Naive thymus-derived CD8-positive, alpha-beta T cell (primary cell): ENCODE measurements around the gene ZNF276. TPM values are rescaled to one million over a fixed set of nuclear protein-coding genes. Genes with fewer than 3 reads are reported as not detected.
"Not testable (repeated sequence)": the region's sequence is repeated elsewhere in the genome, so short reads cannot be mapped to it uniquely, and the experiment has no call there.

Source experiments
- ATAC-seq, 2 donors: fragments of 150-1000 bp; cut with Tn5 transposase in 1 of 2; sonication (Bioruptor Pico), chemical (Tn5 transposase) in 1 of 2; 1 replicate in 1 of 2; 2 replicates in 1 of 2; pipeline ENCODE4 v1.10.0; 2021; ENCODE audit warnings: mild to moderate bottlenecking in 2 of 2, moderate library complexity in 2 of 2
- POLR2A ChIA-PET: fragments of 350-600 bp; sonication (Branson Sonifier 250); formaldehyde crosslinking; loops from one replicate; lab custom pipeline; 2021; ENCODE audit warnings: antibody characterized with exemption; lab: Charles Lee
- DNase-seq, 10 donors: peaks; one replicate each; pipeline versions ENCODE4 v3.0.0 to v3.0.0-alpha.2; 2020 to 2022
- H3K27ac Mint-ChIP-seq, 10 donors: one replicate each; pipeline ENCODE4 v1.8.0; 2020 to 2022; ENCODE audit warnings: mild to moderate bottlenecking in 10 of 10, mixed read lengths in 10 of 10, moderate library complexity in 4 of 10, inconsistent platforms in 1 of 10
- H3K27me3 Mint-ChIP-seq, 5 donors: one replicate each; pipeline ENCODE4 v1.8.0; 2021 to 2022; ENCODE audit warnings: mixed read lengths in 5 of 5
- H3K36me3 Mint-ChIP-seq, 3 donors: one replicate each; pipeline ENCODE4 v1.8.0; 2020 to 2022; ENCODE audit warnings: mixed read lengths in 3 of 3, mild to moderate bottlenecking in 2 of 3, inconsistent platforms in 1 of 3
- H3K4me1 Mint-ChIP-seq, 4 donors: one replicate each; pipeline ENCODE4 v1.8.0; 2021 to 2022; ENCODE audit warnings: mixed read lengths in 4 of 4
- H3K4me3 Mint-ChIP-seq, 10 donors: one replicate each; pipeline ENCODE4 v1.8.0; 2020 to 2022; ENCODE audit warnings: mild to moderate bottlenecking in 10 of 10, mixed read lengths in 10 of 10, moderate library complexity in 6 of 10, inconsistent platforms in 1 of 10
- H3K9me3 Mint-ChIP-seq, 9 donors: one replicate each; pipeline ENCODE4 v1.8.0; 2020 to 2022; ENCODE audit warnings: mixed read lengths in 9 of 9, mild to moderate bottlenecking in 3 of 9, inconsistent platforms in 1 of 9, moderate library complexity in 1 of 9
- polyA plus RNA-seq, 3 donors: library from polyadenylated mRNA; unstranded; fragments of 300-500 nt; fragmentation: Illumina TruSeq; gene quantifications; one replicate each; pipeline ENCODE4 v1.2.3, GENCODE V29; 2021
- total RNA-seq, 8 experiments: library from RNA in 2 of 8; stranded (reverse) in 2 of 8; gene quantifications; one replicate each; pipeline ENCODE4 v1.2.3 and lab custom pipeline; 2021 to 2026

The ZNF276 gene
- total and polyA plus RNA-seq, 5 experiments from 2014 or later: 15.0 to 171 (median 56.0) TPM

- no peak overlapping the region for H3K4me3 Mint-ChIP-seq
- POLR2A ChIA-PET: interaction anchor here (1.6 kb wide), 1 partner anchor 9 kb away, joined by 7 read pairs; no protein-coding TSS in a partner anchor
- H3K4me1 Mint-ChIP-seq: peaks cover 9 to 25% (median 15%) of the 10 kb centered on the region in 4 donors
- no peaks in the 10 kb centered on the region for H3K9me3 Mint-ChIP-seq
- H3K27ac Mint-ChIP-seq: no peak overlapping the region
- ATAC-seq: no peak
- peak in 1 of 10 donors; percentile 50 for DNase-seq
- no peaks in the 10 kb centered on the region for H3K27me3 Mint-ChIP-seq
- peaks cover 0 to 46% (median 4%) of the 10 kb centered on the region in 3 donors for H3K36me3 Mint-ChIP-seq
Measured at GRCh38 chr16:89690392-89690901, 30.9 kb upstream of the ZNF276 start.

DNA sequence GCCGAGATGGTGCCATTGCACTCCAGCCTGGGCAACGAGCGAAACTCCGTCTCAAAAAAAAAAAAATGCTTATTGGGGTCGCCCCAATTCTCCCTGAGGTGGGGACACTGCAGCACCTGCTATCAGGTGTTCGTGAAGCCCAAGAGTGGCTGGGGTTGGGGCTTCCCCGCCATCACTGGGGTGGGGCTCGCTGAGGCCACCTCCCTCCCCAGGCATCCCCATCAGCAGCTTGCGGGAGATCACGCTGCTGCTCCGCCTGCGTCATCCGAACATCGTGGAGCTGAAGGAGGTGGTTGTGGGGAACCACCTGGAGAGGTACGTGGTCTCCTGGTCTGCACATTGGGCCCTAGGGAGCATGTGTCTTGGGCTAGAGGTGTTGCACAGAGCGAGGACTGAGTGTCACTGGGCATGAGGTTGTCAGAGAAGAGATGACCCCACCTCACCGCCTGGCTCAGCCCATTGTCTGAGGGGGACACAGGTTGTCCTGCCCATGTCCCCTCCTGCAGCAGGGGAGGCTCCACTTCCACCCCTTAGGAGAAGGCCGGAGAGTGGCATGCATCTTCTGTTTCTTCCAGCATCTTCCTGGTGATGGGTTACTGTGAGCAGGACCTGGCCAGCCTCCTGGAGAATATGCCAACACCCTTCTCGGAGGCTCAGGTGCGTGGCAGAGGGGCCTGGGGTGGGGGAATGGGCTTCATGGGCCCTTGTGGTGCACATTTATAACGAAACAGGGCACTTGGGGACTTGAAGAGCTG, 29.9 kb upstream of the ZNF276 start:
- POLR2A ChIA-PET: interaction anchor here (0.6 kb wide), 1 partner anchor 467 kb away, joined by 3 read pairs; no protein-coding TSS in a partner anchor
- peak overlapping the region in 1 of 10 donors; percentile 12 for H3K4me3 Mint-ChIP-seq
- H3K27ac Mint-ChIP-seq: no peak overlapping the region
- H3K36me3 Mint-ChIP-seq: peaks cover 0 to 48% (median 4%) of the 10 kb centered on the region in 3 donors
- H3K9me3 Mint-ChIP-seq: no peaks in the 10 kb centered on the region
- DNase-seq (peak in 1 of 10 donors; percentile 7), ATAC-seq (no peak)
- H3K4me1 Mint-ChIP-seq: peaks cover 8 to 26% (median 12%) of the 10 kb centered on the region in 4 donors
- H3K27me3 Mint-ChIP-seq: no peaks in the 10 kb centered on the region

DNA sequence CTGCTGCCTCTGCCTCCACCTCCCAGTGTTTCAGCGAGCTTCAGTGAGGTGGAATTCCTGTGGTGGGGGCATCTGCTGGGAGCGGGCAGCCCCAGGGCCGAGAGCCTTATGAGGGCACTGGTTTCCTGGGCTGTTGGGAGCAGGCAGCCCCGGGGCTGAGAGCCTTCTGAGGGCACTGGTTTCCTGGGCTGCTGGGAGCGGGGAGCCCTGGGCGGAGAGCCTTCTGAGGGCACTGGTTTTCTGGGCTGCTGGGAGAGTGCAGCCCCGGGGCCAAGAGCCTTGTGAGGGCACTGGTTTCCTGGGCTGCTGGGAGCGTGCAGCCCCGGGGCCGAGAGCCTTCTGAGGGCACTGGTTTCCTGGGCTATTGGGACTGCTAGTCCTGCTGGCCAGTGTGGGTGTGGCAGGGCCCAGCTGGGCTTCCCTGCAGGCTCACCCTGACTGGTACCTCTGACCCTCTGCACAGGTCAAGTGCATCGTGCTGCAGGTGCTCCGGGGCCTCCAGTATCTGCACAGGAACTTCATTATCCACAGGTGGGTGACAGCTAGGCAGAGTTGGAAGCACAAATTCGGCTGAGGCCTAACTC, 29.3 kb upstream of the ZNF276 start:
- ATAC-seq (no peak), DNase-seq (peak in 1 of 10 donors; percentile 18)
- no peak overlapping the region for H3K4me3 Mint-ChIP-seq
- H3K27me3 Mint-ChIP-seq: no peaks in the 10 kb centered on the region
- no peak overlapping the region for H3K27ac Mint-ChIP-seq
- H3K9me3 Mint-ChIP-seq: no peaks in the 10 kb centered on the region
- H3K36me3 Mint-ChIP-seq: peaks cover 0 to 48% (median 4%) of the 10 kb centered on the region in 3 donors
- POLR2A ChIA-PET: interaction anchor here (0.6 kb wide), 1 partner anchor 467 kb away, joined by 3 read pairs; no protein-coding TSS in a partner anchor
- H3K4me1 Mint-ChIP-seq: peaks cover 6 to 29% (median 13%) of the 10 kb centered on the region in 4 donors

GRCh38 chr16:89693289-89693731, 28.0 kb upstream of the ZNF276 start:
- Mint-ChIP-seq H3K4me1 (peaks cover 0 to 23% (median 5%) of the 10 kb centered on the region in 4 donors), H3K27me3 (no peaks in the 10 kb centered on the region), H3K9me3 (no peaks in the 10 kb centered on the region), H3K4me3 (no peak overlapping the region), H3K36me3 (peaks cover 0 to 45% (median 4%) of the 10 kb centered on the region in 3 donors), H3K27ac (peak overlapping the region in 2 of 10 donors; percentile 2 to 44)
- POLR2A ChIA-PET: no interaction called here
- ATAC-seq (no peak), DNase-seq (peak in 1 of 10 donors; percentile 60)

GRCh38 chr16:89693931-89694783, 27.2 kb upstream of the ZNF276 start:
- DNase-seq (peak in 1 of 10 donors; percentile 58), ATAC-seq (peak in 1 of 2 donors; percentile 13)
- H3K36me3 Mint-ChIP-seq: peaks cover 0 to 45% (median 4%) of the 10 kb centered on the region in 3 donors
- peak overlapping the region in 3 of 10 donors; percentile 16 to 60 (median 29) for H3K27ac Mint-ChIP-seq
- POLR2A ChIA-PET: interaction anchor here (0.9 kb wide), 1 partner anchor 170 kb away, joined by 3 read pairs; no protein-coding TSS in a partner anchor
- no peaks in the 10 kb centered on the region for H3K27me3 Mint-ChIP-seq
- H3K4me3 Mint-ChIP-seq: no peak overlapping the region
- H3K9me3 Mint-ChIP-seq: no peaks in the 10 kb centered on the region
- H3K4me1 Mint-ChIP-seq: peaks cover 0 to 22% (median 6%) of the 10 kb centered on the region in 4 donors

GRCh38 chr16:89694784-89695085, 26.6 kb upstream of the ZNF276 start:
- DNase-seq, H3K9me3 Mint-ChIP-seq, POLR2A ChIA-PET, H3K27me3 Mint-ChIP-seq, ATAC-seq: not testable (repeated sequence)
- Mint-ChIP-seq H3K27ac (peak overlapping the region in 1 of 10 donors; percentile 5), H3K4me1 (peaks cover 0 to 24% (median 7%) of the 10 kb centered on the region in 4 donors), H3K36me3 (peaks cover 0 to 45% (median 4%) of the 10 kb centered on the region in 3 donors), H3K4me3 (peak overlapping the region in 1 of 10 donors; percentile 5)

DNA sequence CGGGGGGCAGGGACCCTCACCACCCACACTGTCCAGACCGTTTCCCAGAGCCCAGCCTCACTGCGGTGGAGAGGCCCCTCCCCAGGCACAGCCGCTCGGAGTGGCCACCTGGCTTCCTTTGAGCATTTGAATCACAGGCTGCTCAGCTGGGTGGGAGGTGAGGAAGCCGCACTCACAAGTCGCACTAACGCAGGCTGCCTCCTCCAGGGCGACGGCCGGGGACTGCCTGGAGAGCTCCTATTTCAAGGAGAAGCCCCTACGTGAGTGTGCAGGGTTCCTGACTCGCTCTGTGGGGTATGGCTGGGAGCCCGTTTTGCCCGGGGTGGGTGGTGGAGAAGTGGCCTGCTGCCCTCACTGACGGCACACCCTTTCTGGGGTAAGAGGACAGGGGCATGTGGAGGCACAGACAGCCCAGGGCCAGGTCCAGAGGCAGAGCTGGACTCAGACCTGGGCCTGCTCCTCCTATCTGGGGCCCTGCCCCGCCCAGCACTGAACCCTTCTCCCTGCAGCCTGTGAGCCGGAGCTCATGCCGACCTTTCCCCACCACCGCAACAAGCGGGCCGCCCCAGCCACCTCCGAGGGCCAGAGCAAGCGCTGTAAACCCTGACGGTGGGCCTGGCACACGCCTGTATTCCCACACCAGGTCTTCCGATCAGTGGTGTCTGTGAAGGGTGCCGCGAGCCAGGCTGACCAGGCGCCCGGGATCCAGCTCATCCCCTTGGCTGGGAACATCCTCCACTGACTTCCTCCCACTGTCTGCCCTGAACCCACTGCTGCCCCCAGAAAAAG, 26.1 kb upstream of the ZNF276 start:
- H3K4me3 Mint-ChIP-seq: peak overlapping the region in 2 of 10 donors; percentile 5 to 30
- no peaks in the 10 kb centered on the region for H3K9me3 Mint-ChIP-seq
- H3K27ac Mint-ChIP-seq: no peak overlapping the region
- H3K36me3 Mint-ChIP-seq: peaks cover 0 to 41% (median 4%) of the 10 kb centered on the region in 3 donors
- POLR2A ChIA-PET: interaction anchor here (0.5 to 1.0 kb wide), 2 partner anchors 22 to 168 kb away, joined by 3 read pairs; no protein-coding TSS in a partner anchor
- DNase-seq: no peak
- peaks cover 1 to 26% (median 11%) of the 10 kb centered on the region in 4 donors for H3K4me1 Mint-ChIP-seq
- H3K27me3 Mint-ChIP-seq: no peaks in the 10 kb centered on the region
- ATAC-seq: no peak

DNA sequence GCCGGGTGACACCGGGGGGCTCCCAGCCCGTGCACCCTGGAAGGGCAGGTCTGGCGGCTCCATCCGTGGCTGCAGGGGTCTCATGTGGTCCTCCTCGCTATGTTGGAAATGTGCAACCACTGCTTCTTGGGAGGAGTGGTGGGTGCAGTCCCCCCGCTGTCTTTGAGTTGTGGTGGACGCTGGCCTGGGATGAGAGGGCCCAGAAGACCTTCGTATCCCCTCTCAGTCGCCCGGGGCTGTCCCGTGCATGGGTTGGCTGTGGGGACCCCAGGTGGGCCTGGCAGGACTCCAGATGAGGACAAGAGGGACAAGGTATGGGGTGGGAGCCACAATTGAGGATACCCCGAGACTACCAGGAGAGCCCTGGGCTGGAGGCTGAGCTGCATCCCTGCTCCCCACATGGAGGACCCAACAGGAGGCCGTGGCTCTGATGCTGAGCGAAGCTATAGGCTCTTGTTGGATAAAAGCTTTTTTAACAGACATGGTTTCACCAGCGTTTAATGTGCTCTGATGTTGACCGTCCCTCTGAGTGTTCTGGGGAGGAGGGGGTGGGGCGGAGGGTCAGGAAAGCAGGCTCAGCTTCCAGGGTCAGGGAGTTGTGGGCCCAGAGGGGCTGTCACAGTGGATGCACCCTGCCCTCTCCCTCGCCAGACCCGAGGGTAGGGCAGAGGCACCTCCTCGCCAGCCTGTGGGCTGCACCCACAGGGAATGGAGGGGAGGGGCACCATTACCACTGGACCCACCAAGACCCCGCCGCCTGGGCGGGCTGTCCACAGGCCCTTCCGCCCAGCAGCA, 25.3 kb upstream of the ZNF276 start:
- peaks cover 0 to 33% (median 4%) of the 10 kb centered on the region in 3 donors for H3K36me3 Mint-ChIP-seq
- ATAC-seq (no peak), DNase-seq (no peak)
- peak overlapping the region in 2 of 10 donors; percentile 25 to 33 for H3K27ac Mint-ChIP-seq
- POLR2A ChIA-PET: interaction anchor here (0.9 to 1.0 kb wide), 2 partner anchors 33 to 168 kb away, joined by 3 read pairs; no protein-coding TSS in a partner anchor
- H3K4me3 Mint-ChIP-seq: peak overlapping the region in 1 of 10 donors; percentile 33
- H3K4me1 Mint-ChIP-seq: peaks cover 1 to 27% (median 15%) of the 10 kb centered on the region in 4 donors
- H3K27me3 Mint-ChIP-seq: no peaks in the 10 kb centered on the region
- H3K9me3 Mint-ChIP-seq: no peaks in the 10 kb centered on the region

DNA sequence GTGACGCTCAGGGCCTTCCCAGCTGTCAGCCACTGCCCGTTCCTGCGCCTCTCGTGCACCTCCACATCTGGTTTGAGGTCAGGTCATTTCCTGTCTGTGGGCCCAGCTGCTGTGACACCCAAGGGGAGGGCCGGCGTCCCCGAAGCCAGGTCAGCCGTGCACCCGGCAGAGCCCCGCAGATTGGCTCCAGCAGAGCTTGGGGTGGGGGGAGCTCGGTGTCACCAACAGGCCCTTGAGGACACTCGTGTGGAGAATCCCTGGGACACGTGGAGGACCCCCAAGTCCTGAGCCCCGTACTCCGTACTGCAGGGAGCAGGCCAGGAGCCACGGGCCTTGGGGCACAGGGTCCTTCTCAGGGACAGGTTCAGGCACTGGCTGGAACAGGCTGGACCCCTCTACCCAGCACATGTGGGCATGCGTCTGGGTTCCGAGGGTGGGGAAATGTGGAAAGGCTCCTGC, 24.6 kb upstream of the ZNF276 start:
- no peak for ATAC-seq
- DNase-seq: peak in 3 of 10 donors; percentile 27 to 53 (median 42)
- peak overlapping the region in 1 of 10 donors; percentile 44 for H3K27ac Mint-ChIP-seq
- POLR2A ChIA-PET: interaction anchor here (0.7 to 0.9 kb wide), 2 partner anchors 29 to 33 kb away, joined by 3 read pairs; no protein-coding TSS in a partner anchor
- peaks cover 0 to 27% (median 4%) of the 10 kb centered on the region in 3 donors for H3K36me3 Mint-ChIP-seq
- H3K27me3 Mint-ChIP-seq: no peaks in the 10 kb centered on the region
- H3K9me3 Mint-ChIP-seq: no peaks in the 10 kb centered on the region
- peaks cover 1 to 28% (median 15%) of the 10 kb centered on the region in 4 donors for H3K4me1 Mint-ChIP-seq
- no peak overlapping the region for H3K4me3 Mint-ChIP-seq

DNA sequence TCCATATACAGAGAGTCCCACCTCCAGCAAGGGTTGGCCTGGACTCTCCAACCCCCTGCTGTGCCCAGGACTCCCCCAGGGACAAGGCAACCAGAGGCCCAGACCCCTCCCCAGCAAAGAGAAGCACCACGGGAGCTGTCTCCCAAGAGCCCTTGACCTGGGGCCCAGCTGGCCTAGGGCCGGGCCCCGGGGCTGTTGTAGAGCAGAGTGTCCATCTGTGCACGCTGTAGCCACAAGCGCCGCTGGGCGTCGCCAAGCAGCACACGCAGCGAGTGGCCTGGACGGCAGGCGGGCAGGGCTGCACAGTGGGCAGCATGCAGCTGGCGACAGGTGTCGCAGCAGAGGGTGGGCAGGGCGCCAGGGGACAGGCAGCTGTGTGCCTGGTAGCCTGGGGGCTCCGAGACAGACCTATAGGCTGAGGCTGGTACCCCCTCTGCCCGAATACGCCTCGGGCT, 24.1 kb upstream of the ZNF276 start:
- H3K36me3 Mint-ChIP-seq: peaks cover 0 to 24% (median 4%) of the 10 kb centered on the region in 3 donors
- DNase-seq: peak in 1 of 10 donors; percentile 52
- no peak for ATAC-seq
- H3K9me3 Mint-ChIP-seq: no peaks in the 10 kb centered on the region
- POLR2A ChIA-PET: interaction anchor here (0.6 to 5.0 kb wide), 5 partner anchors 8 to 32 kb away, joined by 3 to 36 read pairs (median 3); partner anchors contain the start of gene CDK10
- H3K4me3 Mint-ChIP-seq: no peak overlapping the region
- H3K4me1 Mint-ChIP-seq: peaks cover 1 to 30% (median 16%) of the 10 kb centered on the region in 4 donors
- H3K27ac Mint-ChIP-seq: peak overlapping the region in 1 of 10 donors; percentile 44
- H3K27me3 Mint-ChIP-seq: no peaks in the 10 kb centered on the region
